Caco-2 (cell line): Measurements from ENCODE around the gene PLEKHA3. TPM values are rescaled to one million over a fixed set of nuclear protein-coding genes. Genes with fewer than 3 reads are reported as not detected.

Experiments
- BruUV-seq: library from RNA; stranded (reverse); fragments of 400-500 nt; replicated peaks from 2 replicates; lab custom pipeline; 2021; lab: Mats Ljungman, UMichigan
- CTCF ChIA-PET: fragments of 300-600 bp; sonication (Branson Sonifier 250); formaldehyde crosslinking; loops from one replicate; lab custom pipeline; 2022; ENCODE audit warnings: antibody characterized with exemption; lab: Charles Lee
- POLR2A ChIA-PET: fragments of 300-600 bp; sonication (Branson Sonifier 250); formaldehyde crosslinking; loops from one replicate; lab custom pipeline; 2022; ENCODE audit warnings: antibody characterized with exemption; lab: Charles Lee
- DNase-seq, 2 experiments: peaks; one replicate each; pipeline versions ENCODE4 v3.0.0 to v3.0.0-alpha.2; 2020 to 2022
- H3K27me3 ChIP-seq: replicated peaks from 2 replicates; pipeline ENCODE4 v1.6.0; 2011; ENCODE audit warnings: low read length; ENCODE audit not compliant: control insufficient read depth, insufficient read depth
- H3K36me3 ChIP-seq: 2 replicates; pipeline ENCODE4 v1.5.1; 2011; ENCODE audit warnings: low read length; ENCODE audit not compliant: control insufficient read depth, insufficient read depth
- H3K4me1 ChIP-seq: fragments of 250-450 bp; sonication (Bioruptor Pico); 2 replicates; pipeline ENCODE4 v1.5.1; 2020; ENCODE audit warnings: mild to moderate bottlenecking
- H3K4me3 ChIP-seq: 2 replicates; pipeline ENCODE4 v1.5.1; 2011; ENCODE audit warnings: low read depth, mild to moderate bottlenecking, control low read depth, low read length
- H3K9me3 ChIP-seq: fragments of 250-450 bp; sonication (Bioruptor Pico); 2 replicates; pipeline ENCODE4 v1.5.1; 2020; ENCODE audit warnings: mild to moderate bottlenecking, moderate library complexity
- H3K27ac Mint-ChIP-seq: one replicate; pipeline ENCODE4 v1.8.0; 2022; ENCODE audit warnings: mixed read lengths; ENCODE audit not compliant: unreplicated experiment
- H3K27me3 Mint-ChIP-seq: one replicate; pipeline ENCODE4 v1.8.0; 2022; ENCODE audit warnings: mixed read lengths; ENCODE audit not compliant: insufficient read depth, unreplicated experiment
- H3K36me3 Mint-ChIP-seq: one replicate; pipeline ENCODE4 v1.8.0; 2022; ENCODE audit warnings: mild to moderate bottlenecking, mixed read lengths; ENCODE audit not compliant: insufficient read depth, unreplicated experiment
- H3K4me1 Mint-ChIP-seq: one replicate; pipeline ENCODE4 v1.8.0; 2022; ENCODE audit warnings: low read depth, mixed read lengths; ENCODE audit not compliant: unreplicated experiment
- H3K4me3 Mint-ChIP-seq: one replicate; pipeline ENCODE4 v1.8.0; 2022; ENCODE audit warnings: mild to moderate bottlenecking, moderate library complexity, mixed read lengths; ENCODE audit not compliant: unreplicated experiment
- H3K9me3 Mint-ChIP-seq: one replicate; pipeline ENCODE4 v1.8.0; 2022; ENCODE audit warnings: mixed read lengths; ENCODE audit not compliant: unreplicated experiment
- CTCF ChIP-seq, 2 experiments: fragments of 200-600 bp in 1 of 2; IDR thresholded peaks; 1 replicate in 1 of 2; 2 replicates in 1 of 2; pipeline versions ENCODE4 v1.5.1 to v1.8.0; 2011 to 2022; ENCODE audit warnings: antibody characterized with exemption in 1 of 2, control low read depth in 1 of 2, inconsistent platforms in 1 of 2, low read depth in 1 of 2, low read length in 1 of 2, mild to moderate bottlenecking in 1 of 2, moderate library complexity in 1 of 2; ENCODE audit not compliant: insufficient read depth in 1 of 2, severe bottlenecking in 1 of 2, unreplicated experiment in 1 of 2
- intact Hi-C: fragments of 100-400 bp; cut with micrococcal nuclease; formaldehyde crosslinking; loops from one replicate; pipeline ENCODE4 v1.10.0; 2022; ENCODE audit not compliant: unreplicated experiment
- total RNA-seq: library from RNA; stranded (reverse); gene quantifications from 2 replicates; pipeline ENCODE4 v1.2.3, GENCODE V29; 2022

PLEKHA3 gene
- total RNA-seq, 1 experiment from 2014 or later: 18.5 TPM

- ChIA-PET POLR2A (no interaction called here), CTCF (no interaction called here)
- Histone ChIP-seq H3K4me3 (no peak overlapping the region), H3K9me3 (no peaks in the 10 kb centered on the region), H3K4me1 (no peaks in the 10 kb centered on the region), H3K36me3 (no peaks in the 10 kb centered on the region), H3K27me3 (no peaks in the 10 kb centered on the region)
- no peaks in the 10 kb centered on the region for H3K27me3 Mint-ChIP-seq
- intact Hi-C loops: no loop called here
- H3K36me3 Mint-ChIP-seq: peaks cover 15% of the 10 kb centered on the region
- no peak overlapping the region for H3K27ac Mint-ChIP-seq
- no peaks in the 10 kb centered on the region for H3K4me1 Mint-ChIP-seq
- no TSS peak for BruUV-seq
- H3K9me3 Mint-ChIP-seq: no peaks in the 10 kb centered on the region
- DNase-seq: no peak
- H3K4me3 Mint-ChIP-seq: no peak overlapping the region
- TF ChIP-seq CTCF (IDR thresholded peaks at IDR 0.05; ENCODE audit: insufficient read depth in 1 of 2, low read depth in 1 of 2, low read length in 1 of 2, severe bottlenecking in 1 of 2, unreplicated experiment in 1 of 2): no peak
Observed at GRCh38 chr2:178506524-178506923, 26.3 kb downstream of the PLEKHA3 start.

GRCh38 chr2:178506949-178507348 lies 26.7 kb downstream of the PLEKHA3 start:
- no peak for DNase-seq
- no peak for TF ChIP-seq CTCF (IDR thresholded peaks at IDR 0.05; ENCODE audit: insufficient read depth in 1 of 2, low read depth in 1 of 2, low read length in 1 of 2, severe bottlenecking in 1 of 2, unreplicated experiment in 1 of 2)
- Mint-ChIP-seq H3K4me3 (no peak overlapping the region), H3K4me1 (no peaks in the 10 kb centered on the region), H3K36me3 (peaks cover 11% of the 10 kb centered on the region), H3K9me3 (no peaks in the 10 kb centered on the region), H3K27me3 (no peaks in the 10 kb centered on the region), H3K27ac (no peak overlapping the region)
- ChIA-PET CTCF (no interaction called here), POLR2A (no interaction called here)
- Histone ChIP-seq H3K9me3 (no peaks in the 10 kb centered on the region), H3K4me1 (no peaks in the 10 kb centered on the region), H3K27me3 (no peaks in the 10 kb centered on the region), H3K36me3 (no peaks in the 10 kb centered on the region), H3K4me3 (no peak overlapping the region)
- no TSS peak for BruUV-seq
- intact Hi-C loops: no loop called here

GRCh38 chr2:178508646-178509045 lies 28.4 kb downstream of the PLEKHA3 start:
- TF ChIP-seq CTCF (IDR thresholded peaks at IDR 0.05; ENCODE audit: insufficient read depth in 1 of 2, low read depth in 1 of 2, low read length in 1 of 2, severe bottlenecking in 1 of 2, unreplicated experiment in 1 of 2): no peak
- POLR2A ChIA-PET: no interaction called here
- no peak overlapping the region for H3K4me3 ChIP-seq
- DNase-seq: no peak
- Mint-ChIP-seq H3K4me3 (no peak overlapping the region), H3K27me3 (no peaks in the 10 kb centered on the region), H3K36me3 (peaks cover 6% of the 10 kb centered on the region), H3K9me3 (no peaks in the 10 kb centered on the region), H3K27ac (no peak overlapping the region), H3K4me1 (no peaks in the 10 kb centered on the region)
- BruUV-seq: no TSS peak
- no peaks in the 10 kb centered on the region for H3K27me3 ChIP-seq
- no peaks in the 10 kb centered on the region for H3K9me3 ChIP-seq
- intact Hi-C loops: no loop called here
- no peaks in the 10 kb centered on the region for H3K4me1 ChIP-seq
- no peaks in the 10 kb centered on the region for H3K36me3 ChIP-seq
- CTCF ChIA-PET: no interaction called here
